Measurements from ENCODE around the gene VTCN1.
"Not testable (repeated sequence)": the region's sequence is repeated elsewhere in the genome, so short reads cannot be mapped to it uniquely, and the experiment has no call there.

The VTCN1 gene

DNA sequence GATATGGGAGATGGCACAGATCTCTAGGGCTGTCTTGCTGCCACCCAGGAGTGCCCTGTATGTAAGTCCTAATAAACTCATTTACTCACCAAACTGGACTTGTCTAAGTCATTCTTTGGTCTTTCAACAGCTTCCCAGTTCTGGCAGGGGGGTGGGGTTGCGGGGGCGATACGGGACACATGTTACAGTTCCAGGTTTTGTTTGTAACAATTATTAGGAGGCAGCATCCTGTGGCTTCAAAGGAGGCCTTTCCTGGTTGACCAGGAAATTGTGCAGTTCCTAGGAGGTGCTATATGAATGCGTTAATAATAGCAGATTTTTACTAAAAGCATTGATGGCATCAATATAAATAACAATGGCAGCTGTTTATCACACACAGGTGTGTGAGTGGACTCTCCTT, 46.5 kb downstream of the VTCN1 start:
- peak; percentile 50 for DNase-seq (ENCODE audit: low spot score)

DNA sequence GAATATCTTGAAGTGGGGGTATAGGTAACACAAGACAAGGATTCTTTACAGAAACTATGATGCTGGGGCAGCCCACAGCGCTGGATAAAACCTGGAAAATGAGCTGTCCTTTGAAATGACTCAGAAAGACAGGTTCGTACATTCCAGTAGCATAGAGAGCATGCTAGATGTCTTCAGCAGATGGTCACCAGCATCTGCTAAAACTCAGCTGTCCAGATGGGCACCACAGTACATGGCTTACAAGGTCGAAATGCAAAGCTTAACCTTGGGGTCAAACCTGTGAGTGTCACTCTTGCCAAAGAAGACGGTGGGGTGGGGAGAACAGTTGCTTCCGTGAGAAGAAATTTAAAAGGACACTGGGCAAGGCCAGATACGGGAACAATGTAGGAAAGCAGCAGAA, 47.9 kb downstream of the VTCN1 start:
- DNase-seq (ENCODE audit: low spot score): no peak

DNA sequence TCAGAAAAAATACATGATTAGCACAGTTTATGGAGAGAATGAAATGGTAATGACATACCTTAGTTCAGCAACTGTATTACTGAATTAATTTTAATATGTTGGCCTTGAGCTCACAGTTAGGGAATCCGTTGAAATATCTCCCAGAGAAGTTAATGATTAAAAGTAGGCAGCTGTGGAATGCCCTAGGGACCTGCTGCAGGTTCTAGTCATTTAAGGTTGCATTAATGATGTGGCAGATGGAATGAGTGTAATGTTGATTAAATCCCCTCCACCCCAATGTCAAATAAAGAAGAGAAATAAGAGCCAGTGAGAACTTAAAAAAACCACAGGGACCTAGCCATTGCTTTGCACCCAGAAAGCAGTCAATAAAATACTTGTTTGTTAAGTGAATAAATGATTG, 48.8 kb downstream of the VTCN1 start:
- DNase-seq (ENCODE audit: low spot score): no peak

DNA sequence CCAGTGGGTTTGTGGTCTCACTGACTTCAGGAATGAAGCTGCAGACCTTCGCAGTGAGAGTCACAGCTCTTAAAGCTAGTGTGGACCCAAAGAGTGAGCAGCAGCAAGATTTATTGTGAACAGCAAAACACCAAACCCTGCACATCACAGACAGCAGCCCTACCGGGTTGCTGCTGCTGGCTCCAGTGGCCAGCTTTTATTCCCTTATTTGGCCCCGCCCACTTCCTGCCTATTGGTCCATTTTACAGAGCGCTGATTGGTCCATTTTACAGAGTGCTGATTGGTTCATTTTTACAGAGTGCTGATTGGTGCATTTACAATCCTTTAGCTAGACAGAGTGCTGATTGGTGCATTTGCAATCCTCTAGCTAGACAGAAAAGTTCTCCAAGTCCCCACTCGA, 59.4 kb downstream of the VTCN1 start:
- DNase-seq (ENCODE audit: low spot score): not testable (repeated sequence)

DNA sequence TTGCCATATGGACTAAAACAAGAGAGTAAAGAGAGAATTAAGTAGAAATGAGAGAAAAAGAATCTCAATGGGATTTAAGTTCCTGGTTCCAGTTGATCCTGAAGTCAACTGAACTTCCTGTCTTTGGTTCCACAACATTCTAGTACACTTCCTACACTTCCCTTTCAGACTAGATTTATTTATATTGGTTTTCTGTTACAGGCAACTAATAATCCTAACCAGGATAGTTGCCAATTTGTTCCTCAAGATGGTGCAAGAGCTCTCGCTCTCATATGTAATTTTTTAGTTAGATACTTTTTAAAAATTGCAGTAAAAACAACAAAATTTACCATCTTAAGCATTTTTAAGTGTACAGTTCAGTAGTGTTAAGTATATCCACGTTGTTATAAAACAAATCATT, 60.4 kb downstream of the VTCN1 start:
- no peak for DNase-seq (ENCODE audit: low spot score)

DNA sequence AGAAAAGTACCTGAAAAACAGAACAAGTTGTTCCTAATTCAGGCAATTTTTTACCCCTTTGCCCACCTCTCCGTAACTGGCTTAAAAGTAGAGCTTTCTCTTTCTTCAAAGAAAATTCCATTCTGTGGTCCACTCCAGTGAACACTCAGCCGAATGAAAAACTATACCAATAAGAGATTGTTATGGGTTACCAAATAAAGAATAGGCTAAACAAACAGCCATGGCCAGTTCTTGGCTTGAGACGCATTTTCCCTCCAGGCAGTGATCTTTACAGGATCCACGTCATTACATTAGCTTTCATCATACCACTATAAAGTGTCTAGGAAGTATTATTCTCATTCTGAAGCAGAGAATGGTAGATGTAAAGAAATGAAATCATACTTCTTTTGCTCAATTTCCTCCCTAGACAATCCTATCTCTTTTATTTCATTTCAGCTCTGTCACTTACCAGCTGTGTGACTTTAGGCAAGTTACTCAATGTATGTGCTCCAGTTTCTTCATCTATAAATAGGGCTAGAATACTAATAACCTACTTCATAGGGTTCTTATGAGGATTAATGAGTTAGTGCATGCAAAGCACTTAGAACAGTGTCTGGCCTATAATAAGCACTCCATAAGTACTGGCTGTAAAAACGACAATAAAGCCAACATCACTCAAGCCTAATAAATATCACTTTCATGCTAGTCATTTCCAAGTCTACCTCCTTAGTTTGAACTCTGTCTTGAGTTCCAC, 62.7 kb downstream of the VTCN1 start:
- no peak for DNase-seq (ENCODE audit: low spot score)

DNA sequence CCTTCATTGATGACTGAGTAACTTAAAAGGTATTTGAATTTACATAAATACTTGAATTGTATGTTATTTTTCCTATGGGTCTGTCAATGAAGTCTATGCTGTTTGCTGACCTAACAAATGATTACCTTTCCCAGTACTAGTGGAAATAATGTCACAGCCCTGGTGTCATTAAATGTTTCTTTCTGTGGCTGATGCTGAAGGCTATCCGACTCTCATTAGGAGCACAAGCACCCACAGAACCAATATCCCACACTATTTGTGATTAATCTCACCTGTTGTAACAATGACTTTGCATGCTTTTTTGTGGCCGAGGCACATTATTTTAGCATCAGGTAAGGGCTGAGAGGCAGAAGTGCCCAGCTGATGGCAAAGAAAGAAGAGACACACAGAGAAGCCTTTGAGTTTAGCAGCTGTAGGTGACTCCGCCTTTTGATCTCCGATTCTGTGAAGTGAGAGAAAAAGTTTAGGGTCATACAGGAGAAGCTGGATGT, 63.3 kb downstream of the VTCN1 start:
- no peak for DNase-seq (ENCODE audit: low spot score)

DNA sequence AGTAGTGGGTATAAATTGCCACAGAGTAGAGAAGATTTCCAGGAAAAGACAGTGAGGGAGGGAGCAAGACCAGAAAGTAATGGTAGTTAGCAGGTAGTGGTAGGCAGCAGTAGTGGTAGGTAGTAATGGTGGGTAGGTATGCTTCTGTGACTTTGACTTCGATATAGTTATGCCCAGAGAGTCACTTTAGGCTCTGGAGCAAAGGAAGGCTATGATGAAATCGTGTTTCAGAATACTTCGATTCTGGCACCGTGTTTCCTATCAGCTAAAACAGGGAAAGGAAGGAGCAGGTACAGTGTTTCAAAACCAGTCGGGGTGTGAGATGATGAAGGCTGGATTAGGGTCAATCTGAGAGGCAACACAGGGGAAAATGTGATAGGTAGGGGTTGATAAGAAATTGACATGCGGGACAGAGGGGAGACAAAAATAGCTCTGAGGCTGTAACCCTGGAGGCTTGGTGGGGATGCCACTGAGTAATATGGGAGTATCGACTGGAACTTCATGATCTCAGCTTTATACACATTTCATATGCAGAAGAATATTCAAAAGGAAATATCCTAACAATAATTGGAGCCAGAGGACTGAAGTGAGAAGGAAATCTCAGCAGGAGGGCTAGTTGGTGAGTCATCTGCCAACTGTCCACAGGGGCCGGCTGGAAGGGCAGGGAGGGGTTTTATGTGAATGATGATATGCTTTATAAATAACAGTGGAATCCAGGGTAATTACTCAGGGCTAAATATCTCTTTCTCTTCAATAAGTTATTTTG, 64.0 kb downstream of the VTCN1 start:
- no peak for DNase-seq (ENCODE audit: low spot score)

DNA sequence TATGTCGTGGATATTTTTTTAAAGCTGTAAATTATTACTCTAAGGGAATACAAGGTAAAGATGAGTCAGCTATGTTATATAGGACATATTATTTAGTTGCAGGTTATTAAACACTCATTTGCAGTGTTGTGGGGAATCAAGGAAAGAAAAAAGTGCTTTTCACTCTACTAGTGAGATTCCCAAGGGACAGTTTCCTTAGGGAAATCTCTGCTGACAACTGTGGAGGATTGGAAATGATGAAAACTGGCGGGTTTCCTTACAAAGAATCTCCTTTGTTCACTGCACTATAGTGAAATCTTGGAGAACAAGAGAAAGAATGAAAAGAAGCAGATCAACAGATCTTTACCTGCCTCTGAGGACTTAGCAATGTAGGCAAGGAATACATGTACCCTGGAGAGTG, 64.7 kb downstream of the VTCN1 start:
- no peak for DNase-seq (ENCODE audit: low spot score)

DNA sequence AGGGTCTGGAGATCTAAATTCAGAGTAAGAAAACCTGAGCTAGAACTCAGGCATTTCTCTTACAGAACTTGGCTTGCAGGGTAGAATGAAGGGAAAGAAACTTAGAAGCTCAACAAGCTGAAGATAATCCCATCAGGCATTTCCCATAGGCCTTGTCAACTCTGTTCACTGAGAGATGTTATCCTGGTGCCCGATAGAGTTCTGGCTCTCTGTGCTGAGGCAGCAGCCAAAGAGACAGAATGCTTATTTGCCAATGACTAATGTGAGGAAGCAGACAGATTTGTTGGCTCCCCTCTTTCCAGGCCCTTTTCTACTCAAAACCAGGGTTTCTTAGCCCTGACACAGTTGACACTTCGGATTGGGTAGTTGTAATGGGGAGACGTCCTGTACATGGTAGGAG, 66.9 kb downstream of the VTCN1 start:
- DNase-seq (ENCODE audit: low spot score): no peak

DNA sequence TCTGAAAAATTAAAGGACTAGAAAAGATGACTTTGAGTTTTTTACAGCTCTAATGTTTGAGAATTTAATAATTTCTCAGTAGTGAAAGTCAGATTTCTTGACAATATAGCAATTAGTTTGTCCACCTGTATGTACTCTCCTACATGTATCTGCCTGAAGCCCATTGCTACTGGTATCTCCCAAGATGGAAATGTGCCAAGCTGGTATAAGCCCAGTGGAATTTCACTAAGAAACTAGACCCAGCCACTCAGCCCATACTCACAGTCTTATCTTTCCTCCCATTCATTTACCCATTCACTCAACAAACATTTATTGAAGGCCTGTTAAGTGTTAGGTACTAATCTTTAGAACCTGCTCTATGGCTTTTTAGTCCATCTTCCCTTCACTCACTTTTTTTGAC, 67.6 kb downstream of the VTCN1 start:
- DNase-seq (ENCODE audit: low spot score): no peak

DNA sequence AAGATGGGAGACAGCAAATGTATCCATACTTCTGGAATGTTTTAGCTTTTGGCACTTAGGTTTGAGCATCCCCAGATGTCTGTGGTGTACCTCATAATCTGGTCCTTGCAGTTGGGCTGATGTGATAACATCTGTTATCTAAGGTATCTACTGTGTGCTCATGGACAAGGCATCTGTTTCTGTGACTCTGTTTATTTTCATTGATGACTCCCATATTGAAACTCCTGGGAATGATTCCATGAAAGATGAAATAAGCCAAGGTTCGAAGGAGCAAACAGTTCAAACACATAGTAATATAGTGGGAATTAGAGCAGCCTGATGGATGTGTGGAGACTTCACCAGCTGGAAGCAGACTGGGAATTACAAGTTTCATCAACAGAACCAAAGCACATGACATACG, 68.5 kb downstream of the VTCN1 start:
- DNase-seq (ENCODE audit: low spot score): no peak

DNA sequence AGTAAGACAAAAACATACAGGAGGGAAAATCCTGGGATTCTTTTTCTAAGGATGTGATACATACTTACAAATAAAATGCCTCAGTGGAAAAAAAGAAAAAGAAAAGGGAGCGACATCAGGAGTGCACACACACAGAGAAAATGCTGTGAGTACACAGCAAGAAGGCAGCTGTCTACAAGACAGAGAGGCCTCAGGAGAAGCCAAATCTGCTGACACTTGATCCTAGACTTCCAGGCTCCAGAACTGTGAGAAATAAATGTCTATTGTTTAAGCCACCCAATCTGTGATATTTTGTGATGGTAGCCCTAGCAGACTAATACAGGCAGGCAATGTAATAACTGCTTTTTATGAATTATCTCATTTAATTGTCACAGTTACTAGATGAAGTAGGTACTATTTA, 72.2 kb downstream of the VTCN1 start:
- DNase-seq (ENCODE audit: low spot score): no peak

DNA sequence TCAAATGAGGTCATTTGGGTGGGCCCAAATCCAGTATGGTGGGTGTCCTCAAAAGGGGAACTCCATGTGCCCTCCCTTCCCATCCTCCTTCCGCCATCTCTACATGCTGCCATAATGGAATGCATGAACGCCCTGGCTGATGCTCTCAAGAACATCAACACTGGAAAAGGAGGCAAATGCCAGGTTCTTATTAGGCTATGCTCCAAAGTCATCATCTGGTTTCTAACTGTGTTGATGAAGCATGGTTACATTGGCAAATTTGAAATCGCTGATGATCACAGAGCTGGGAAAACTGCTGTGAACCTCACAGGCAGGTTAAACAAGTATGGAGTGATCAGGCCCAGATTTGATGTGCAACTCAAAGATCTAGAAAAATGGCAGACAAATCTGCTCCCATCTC, 72.6 kb downstream of the VTCN1 start:
- DNase-seq (ENCODE audit: low spot score): no peak

DNA sequence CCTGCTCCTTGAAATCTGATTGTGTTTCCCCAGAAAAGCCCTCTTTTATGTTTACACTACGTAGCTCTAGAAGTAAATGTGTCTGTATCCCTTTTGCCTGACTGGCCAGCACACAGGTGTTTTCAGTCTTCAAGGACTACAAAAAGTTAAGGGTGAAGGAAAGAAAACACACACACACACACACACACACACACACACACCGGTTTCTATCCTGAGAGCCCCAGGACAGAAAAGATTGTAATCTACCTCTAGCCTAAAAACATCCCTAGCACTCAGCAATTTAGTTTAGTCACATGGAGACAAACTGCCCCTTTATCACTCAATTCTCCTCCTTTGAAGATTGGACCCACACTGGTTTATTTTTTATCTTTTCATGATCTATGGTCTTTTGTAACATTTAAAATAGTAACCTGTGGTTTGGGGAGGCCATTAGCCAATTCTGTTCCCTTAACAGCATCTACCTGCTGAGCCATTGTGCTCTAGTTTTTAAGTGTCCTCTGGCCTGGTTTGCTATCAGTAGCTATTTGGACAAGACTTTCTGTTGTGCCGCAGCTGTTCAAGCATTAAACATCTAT, 73.4 kb downstream of the VTCN1 start:
- DNase-seq (ENCODE audit: low spot score): no peak

DNA sequence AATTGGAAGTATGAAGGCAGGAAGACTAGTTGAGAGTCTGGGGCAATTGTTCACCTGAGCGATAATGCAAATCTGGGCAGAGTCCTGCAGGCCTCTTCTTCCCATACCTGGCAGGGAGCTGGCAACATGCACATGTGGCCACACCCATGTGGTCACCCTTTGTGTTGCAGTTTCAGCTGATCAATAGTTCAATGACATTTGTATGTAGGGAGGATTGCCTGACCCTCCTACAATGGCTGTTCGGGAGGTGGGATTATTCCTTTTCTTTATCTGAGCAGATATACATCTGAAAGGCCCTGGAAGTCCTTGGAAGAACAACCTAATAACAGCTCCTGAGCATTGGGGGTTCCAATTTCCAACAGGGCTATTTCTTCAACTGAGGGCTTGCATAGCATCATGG, 74.0 kb downstream of the VTCN1 start:
- DNase-seq (ENCODE audit: low spot score): no peak

DNA sequence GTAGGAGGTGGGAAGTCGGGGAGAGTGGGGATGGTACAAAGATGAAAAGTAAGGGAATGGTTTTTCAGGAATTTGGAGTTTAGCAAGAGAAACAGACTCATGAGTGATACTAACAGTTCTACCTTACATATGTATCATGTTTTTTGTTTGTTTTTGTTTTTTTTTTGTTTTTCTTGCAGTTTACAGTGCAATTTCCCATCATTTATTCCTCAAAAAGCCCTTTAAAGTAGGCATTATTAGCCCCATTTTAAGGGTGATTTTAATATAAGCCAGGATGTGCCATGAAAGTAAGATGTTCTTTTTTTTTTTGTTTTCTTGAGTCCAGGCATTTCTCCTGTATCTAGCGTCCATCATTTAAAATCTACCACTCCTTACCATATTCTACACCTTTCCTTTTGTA, 75.4 kb downstream of the VTCN1 start:
- no peak for DNase-seq (ENCODE audit: low spot score)

DNA sequence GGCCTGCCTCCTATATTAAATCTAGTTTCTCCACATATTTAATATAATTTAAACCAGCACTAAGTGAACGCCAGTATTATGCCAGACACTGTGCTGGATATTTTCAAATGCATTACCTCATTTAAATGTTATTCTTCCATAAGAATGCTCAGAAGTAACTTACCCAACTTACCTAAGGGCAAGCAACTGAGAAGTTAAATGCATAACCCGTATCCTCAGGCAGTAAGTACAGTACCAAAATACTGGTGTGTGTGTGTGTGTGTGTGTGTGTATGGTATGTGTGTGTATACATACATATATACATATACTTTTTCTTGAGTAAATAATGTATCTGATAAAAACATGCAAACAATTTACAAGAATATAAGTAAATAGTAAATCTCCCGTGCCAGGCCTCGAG, 80.2 kb downstream of the VTCN1 start:
- DNase-seq (ENCODE audit: low spot score): no peak

DNA sequence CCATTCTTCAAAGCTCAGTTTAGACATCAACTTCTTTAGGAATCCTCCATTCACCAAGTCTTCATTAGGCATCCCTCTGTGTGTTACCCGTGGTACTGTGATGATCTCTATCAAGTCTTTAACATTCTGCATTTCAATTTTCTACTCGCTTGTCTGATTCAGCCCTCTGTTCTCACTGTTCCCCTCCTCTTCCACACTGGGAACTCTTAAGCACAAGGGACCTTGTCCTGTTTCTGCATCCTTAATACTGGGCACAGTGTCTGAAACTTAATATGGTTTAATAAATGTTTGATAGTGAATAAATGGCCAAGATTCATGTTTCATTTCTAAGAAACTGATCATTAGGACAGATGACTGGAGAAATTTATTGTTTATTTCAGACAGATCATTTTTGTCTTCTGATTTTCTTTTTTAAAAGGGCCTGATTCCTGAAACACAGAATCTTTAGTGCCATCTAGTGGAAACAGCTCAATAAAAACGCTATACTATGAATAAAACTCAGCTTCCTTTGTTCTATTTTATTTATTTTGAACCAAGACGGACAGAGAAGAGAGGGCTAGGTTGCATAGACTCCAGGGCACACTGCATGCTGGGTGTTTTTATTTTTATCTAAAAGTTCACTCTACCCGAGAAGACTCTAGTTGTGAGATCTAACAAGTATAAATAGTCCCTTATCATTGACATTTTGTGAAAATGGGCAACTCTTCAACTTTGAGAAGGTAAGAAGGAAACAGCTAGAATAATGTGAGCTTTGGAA, 82.2 kb downstream of the VTCN1 start:
- DNase-seq (ENCODE audit: low spot score): peak; percentile 29

DNA sequence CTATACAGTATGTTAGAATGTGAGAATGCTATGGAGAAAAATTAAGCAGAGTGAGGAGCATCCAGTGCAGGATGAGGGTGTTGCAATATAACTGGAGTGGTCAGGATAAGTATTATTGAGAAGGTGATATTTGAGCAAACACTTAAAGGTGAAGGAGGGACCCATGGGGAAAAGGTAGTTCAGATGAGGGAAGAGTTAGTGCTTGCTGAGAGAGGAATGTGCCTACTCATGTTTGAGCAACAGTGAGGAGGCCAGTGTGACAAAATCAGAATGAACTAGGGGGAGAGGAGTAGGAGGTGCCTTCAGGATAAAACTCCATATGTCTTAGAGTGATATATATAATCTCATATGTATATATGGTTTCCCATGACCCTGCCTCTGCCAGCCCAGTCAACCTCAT, 82.9 kb downstream of the VTCN1 start:
- no peak for DNase-seq (ENCODE audit: low spot score)

DNA sequence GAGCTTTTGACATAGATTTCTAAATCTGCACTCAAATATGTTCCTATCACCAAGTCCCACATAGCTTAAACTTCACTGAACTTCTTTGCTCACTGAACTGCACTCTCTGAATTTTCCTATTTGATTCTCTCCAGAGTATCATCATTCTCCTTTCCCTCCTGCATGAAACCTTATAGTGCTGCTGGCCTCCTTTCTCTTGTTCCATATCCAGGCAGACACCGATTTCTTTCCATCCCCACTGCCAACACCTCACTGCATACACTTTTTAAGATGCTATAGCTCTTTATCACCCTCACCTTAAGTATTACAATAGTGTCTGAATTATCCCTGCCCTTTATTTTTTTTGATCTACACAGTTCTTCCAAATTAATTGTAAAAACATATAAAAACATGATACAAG, 86.1 kb downstream of the VTCN1 start:
- DNase-seq (ENCODE audit: low spot score): no peak

DNA sequence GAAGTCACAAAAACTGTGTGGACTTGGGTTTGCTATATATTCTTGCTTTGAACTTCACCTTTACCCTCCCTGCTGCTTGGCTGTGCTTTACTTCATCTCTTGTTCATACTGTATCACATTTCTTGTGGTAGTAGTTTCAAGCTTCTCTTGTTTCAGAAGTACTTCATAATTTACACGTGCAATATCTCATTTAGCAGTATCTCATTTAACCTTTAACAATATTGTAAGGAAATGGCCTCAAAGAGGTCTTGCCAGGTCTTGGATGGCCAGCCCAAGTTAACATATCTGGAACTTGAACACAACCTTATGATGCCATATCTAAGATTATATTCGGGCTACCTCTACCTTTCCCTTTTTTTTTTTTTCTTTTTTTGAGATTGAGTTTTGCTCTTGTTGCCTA, 87.5 kb downstream of the VTCN1 start:
- DNase-seq (ENCODE audit: low spot score): no peak

Measured in D341Med (cell line).